ENCODE results near the gene UBAP2L.
A peak's percentile ranks its signal among the peaks of the same experiment; 100 is the strongest.
"Not testable (repeated sequence)": the region's sequence is repeated elsewhere in the genome, so short reads cannot be mapped to it uniquely, and the experiment has no call there.

UBAP2L gene

DNA sequence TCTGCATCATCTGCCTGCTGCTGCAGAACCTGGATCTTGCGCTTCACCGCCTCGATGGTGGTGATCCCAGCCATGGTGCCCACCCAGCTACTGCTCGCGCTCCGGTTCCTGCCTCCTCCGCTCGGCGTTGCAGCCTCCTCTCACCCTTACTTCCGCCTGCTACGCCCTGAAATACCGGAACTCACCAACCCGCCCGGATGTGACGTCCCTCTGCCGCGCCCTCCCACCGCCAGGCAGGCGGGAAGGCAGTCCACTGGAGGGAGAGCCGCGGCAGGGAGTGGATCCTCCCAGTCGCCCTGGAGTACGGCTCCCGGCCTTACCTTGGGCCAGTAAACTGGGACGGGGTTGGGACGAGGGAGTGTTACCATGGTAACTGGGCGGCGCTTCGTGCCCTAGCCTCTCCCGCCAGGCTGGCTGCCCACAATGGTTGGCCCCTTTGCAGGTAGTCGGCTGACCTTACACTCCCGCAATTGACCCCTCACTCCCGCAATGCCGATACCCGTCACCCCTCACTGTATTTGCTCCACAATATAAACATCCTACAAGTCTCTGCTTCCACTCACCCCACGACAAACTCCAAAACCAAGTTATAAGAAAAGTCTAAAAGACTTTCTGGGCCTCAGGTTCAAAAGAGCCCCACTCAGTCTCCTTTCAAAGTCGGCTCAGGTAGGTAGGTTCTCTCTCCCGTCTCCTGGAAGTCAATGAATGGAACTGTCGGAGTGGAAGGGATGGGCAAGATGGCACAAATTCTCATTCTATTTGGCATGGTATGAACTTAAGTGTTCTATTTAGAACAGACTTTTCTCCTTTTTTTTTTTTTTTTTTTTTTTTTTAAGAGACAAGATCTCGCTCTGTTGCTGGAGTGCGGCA lies 37.5 kb upstream of the UBAP2L start:
- Histone ChIP-seq H3K4me2 (ENCODE audit: low read length) (peak overlapping the region; percentile 77), H3K4me3 (ENCODE audit: low read length) (peak overlapping the region; percentile 97), H3K9me3 (replicated peaks; ENCODE audit: low read length) (no peaks in the 10 kb centered on the region), H3K9ac (ENCODE audit: low read depth, low read length) (peak overlapping the region; percentile 95), H3K27me3 (ENCODE audit: control insufficient read depth, insufficient read depth, low read length) (peaks cover 3% of the 10 kb centered on the region), H3K36me3 (ENCODE audit: insufficient read depth, low read length) (peaks cover 19% of the 10 kb centered on the region), H3K4me1 (ENCODE audit: control insufficient read depth, insufficient read depth, low read length) (peaks cover 35% of the 10 kb centered on the region)

DNA sequence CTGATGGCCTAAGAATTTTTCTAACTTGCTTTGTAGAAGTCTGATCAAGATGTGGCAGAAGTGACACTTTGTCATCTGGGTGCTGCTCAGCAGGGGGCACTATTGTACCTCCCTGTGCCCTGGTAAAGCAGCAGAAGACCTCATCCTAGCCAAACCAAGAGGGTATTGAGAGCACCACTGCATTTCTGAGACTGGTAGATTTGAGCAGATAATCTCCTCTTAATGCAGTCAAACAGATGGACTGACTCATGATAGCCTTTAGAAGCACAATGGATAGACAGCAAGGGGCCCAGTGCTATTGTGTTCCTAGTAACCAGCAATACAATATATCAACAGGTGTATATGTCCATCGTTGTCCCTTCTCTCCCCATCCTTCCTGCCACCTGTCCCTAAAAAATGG lies 34.6 kb upstream of the UBAP2L start:
- no peak overlapping the region for H3K4me3 ChIP-seq (ENCODE audit: low read length)
- no peak overlapping the region for H3K4me2 ChIP-seq (ENCODE audit: low read length)

DNA sequence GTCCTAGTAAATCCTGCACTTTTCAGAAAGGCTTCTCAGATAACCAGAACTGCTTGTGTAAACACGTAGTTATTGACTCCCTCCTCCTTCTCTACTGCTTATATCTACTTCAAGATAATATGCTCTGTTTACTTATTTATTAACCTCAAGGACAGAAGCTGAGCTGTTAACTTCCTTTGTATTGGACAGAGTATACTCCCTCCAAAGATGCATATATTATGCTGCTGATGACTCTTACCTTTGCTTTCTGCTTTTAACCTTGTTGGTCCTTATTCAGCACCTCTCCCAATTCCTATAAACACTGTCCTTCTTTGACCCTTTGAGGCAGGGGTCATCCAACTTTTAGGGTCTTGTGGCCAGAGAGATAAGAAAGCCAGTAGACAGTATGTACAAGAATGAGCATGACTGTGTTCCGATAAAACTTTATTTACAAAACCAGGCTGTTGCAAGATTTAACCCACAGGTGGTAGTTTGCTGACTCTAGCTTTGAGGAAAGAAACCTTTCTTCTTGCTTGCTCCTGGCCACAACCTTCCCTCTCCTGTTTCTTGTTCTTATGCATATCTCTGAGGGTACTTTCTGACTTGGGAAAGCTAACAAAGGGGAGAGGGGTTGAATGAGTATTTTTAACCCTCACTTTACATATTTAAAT lies 33.8 kb upstream of the UBAP2L start:
- H3K4me1 ChIP-seq (ENCODE audit: control insufficient read depth, insufficient read depth, low read length): peaks cover 19% of the 10 kb centered on the region
- H3K4me2 ChIP-seq (ENCODE audit: low read length): no peak overlapping the region
- H3K27me3 ChIP-seq (ENCODE audit: control insufficient read depth, insufficient read depth, low read length): peaks cover 10% of the 10 kb centered on the region
- no peak overlapping the region for H3K4me3 ChIP-seq (ENCODE audit: low read length)
- no peaks in the 10 kb centered on the region for H3K36me3 ChIP-seq (ENCODE audit: insufficient read depth, low read length)
- no peaks in the 10 kb centered on the region for H3K9me3 ChIP-seq (replicated peaks; ENCODE audit: low read length)
- no peak overlapping the region for H3K9ac ChIP-seq (ENCODE audit: low read depth, low read length)

More for the DNA sequence above, 34.6 kb upstream of the UBAP2L start:
- peaks cover 3% of the 10 kb centered on the region for H3K27me3 ChIP-seq (ENCODE audit: control insufficient read depth, insufficient read depth, low read length)
- no peak overlapping the region for H3K9ac ChIP-seq (ENCODE audit: low read depth, low read length)
- no peaks in the 10 kb centered on the region for H3K9me3 ChIP-seq (replicated peaks; ENCODE audit: low read length)
- peaks cover 22% of the 10 kb centered on the region for H3K4me1 ChIP-seq (ENCODE audit: control insufficient read depth, insufficient read depth, low read length)
- no peaks in the 10 kb centered on the region for H3K36me3 ChIP-seq (ENCODE audit: insufficient read depth, low read length)

DNA sequence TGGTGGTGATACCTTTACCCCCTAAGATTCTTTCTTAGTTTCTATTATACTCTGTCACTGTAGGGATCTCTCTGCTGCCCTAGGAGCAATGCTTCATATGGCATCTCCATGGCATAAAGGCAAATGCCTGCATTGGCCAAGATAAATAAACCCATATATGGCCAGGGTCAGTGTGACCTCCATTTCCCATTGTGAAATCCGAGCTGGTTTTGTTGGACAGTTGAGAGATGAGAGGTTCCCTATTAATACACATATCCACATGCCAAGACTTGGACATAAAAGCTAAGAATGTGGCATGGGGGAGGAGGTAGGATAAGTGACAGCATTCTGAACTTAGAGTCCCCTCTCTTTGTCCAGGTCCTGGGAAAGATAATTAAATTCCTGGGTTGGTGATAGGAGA lies 30.2 kb upstream of the UBAP2L start:
- Histone ChIP-seq H3K36me3 (ENCODE audit: insufficient read depth, low read length) (no peaks in the 10 kb centered on the region), H3K4me2 (ENCODE audit: low read length) (peak overlapping the region; percentile 32), H3K27me3 (ENCODE audit: control insufficient read depth, insufficient read depth, low read length) (peaks cover 33% of the 10 kb centered on the region), H3K4me3 (ENCODE audit: low read length) (no peak overlapping the region), H3K9me3 (replicated peaks; ENCODE audit: low read length) (no peaks in the 10 kb centered on the region), H3K9ac (ENCODE audit: low read depth, low read length) (no peak overlapping the region), H3K4me1 (ENCODE audit: control insufficient read depth, insufficient read depth, low read length) (peaks cover 16% of the 10 kb centered on the region)

DNA sequence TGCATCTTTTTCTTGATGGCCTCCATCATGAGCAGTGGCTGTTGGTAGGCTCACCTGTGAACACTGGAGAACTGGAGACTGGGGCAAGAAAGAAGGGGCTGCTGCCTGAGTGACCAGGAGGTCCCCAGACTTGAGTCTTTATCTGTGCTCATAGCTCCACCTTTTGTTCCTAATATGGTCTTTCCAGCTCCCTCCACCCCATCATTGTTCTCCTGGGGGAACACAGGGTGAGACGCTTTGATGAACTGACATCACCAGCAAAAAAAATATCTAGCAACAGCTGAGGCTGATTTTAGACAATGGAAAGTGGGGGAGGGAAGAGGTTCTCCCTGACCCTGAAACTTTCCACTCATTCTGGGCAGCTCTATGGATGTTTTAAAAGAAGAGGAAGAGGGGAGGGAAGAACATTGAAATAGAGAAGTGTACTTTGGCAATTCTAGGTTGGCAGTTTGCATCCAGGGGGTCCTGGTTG lies 28.7 kb upstream of the UBAP2L start, which contains the start of gene TPM3:
Gene TPM3 (minus strand): TSS at position 111 of the 472 bp plus-strand sequence. CDS start 82 bp downstream, at position 29.
- H3K27me3 ChIP-seq (ENCODE audit: control insufficient read depth, insufficient read depth, low read length): peaks cover 33% of the 10 kb centered on the region
- H3K36me3 ChIP-seq (ENCODE audit: insufficient read depth, low read length): no peaks in the 10 kb centered on the region

DNA sequence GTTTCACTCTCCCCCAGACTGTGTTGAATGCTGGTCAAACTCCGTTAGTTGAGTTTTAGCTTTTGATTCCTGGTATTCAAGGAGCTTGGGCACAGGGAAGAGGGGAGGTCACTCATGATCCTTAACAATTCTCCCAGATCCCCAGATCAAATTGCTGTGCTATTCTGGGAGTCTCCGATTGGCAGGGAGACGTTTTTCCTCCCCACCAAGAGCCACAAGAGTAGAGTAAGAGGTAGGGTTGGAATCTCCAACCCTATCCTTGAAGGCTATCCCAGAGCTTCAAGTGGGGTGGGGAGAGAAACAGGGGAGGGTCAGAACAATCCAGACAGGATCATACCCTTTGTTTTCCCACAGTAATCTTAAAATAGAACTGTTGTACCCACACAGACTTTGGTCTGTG lies 28.3 kb upstream of the UBAP2L start:
- no peak overlapping the region for H3K4me3 ChIP-seq (ENCODE audit: low read length)
- H3K4me1 ChIP-seq (ENCODE audit: control insufficient read depth, insufficient read depth, low read length): peaks cover 16% of the 10 kb centered on the region
- H3K27me3 ChIP-seq (ENCODE audit: control insufficient read depth, insufficient read depth, low read length): peaks cover 33% of the 10 kb centered on the region
- no peak overlapping the region for H3K9ac ChIP-seq (ENCODE audit: low read depth, low read length)
- H3K36me3 ChIP-seq (ENCODE audit: insufficient read depth, low read length): no peaks in the 10 kb centered on the region
- H3K9me3 ChIP-seq (replicated peaks; ENCODE audit: low read length): no peaks in the 10 kb centered on the region
- H3K4me2 ChIP-seq (ENCODE audit: low read length): no peak overlapping the region

More for the DNA sequence above, 28.7 kb upstream of the UBAP2L start, which contains the start of gene TPM3:
- peak within 1 kb of the TSS; percentile 32 for H3K4me2 ChIP-seq (ENCODE audit: low read length)
- H3K9ac ChIP-seq (ENCODE audit: low read depth, low read length): no peak within 1 kb of the TSS
- H3K4me1 ChIP-seq (ENCODE audit: control insufficient read depth, insufficient read depth, low read length): peaks cover 16% of the 10 kb centered on the region
- no peaks in the 10 kb centered on the region for H3K9me3 ChIP-seq (replicated peaks; ENCODE audit: low read length)
- no peak within 1 kb of the TSS for H3K4me3 ChIP-seq (ENCODE audit: low read length)

DNA sequence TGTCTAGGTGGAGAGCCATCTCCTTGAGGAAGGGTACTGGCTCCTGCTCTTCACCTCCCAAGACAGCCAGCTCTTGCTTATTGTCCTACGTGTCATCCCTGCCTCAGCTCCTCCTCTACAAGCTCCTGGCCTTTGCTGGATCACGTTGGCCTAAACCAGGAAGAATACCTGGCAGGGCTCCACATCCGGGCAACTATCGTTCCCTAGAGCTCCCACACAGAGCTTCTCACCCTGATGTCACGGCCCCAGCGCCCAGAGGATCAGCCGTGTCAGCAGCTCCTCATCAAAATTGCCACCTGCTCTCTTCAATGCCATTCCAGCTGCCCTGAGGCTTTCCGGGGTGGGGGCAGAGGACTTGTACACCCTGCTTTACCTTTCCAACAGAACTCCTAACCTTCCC lies 26.9 kb upstream of the UBAP2L start:
- no peak overlapping the region for H3K4me2 ChIP-seq (ENCODE audit: low read length)
- H3K9me3 ChIP-seq (replicated peaks; ENCODE audit: low read length): no peaks in the 10 kb centered on the region
- no peak overlapping the region for H3K4me3 ChIP-seq (ENCODE audit: low read length)
- no peak overlapping the region for H3K9ac ChIP-seq (ENCODE audit: low read depth, low read length)
- H3K27me3 ChIP-seq (ENCODE audit: control insufficient read depth, insufficient read depth, low read length): peaks cover 30% of the 10 kb centered on the region
- no peaks in the 10 kb centered on the region for H3K36me3 ChIP-seq (ENCODE audit: insufficient read depth, low read length)
- H3K4me1 ChIP-seq (ENCODE audit: control insufficient read depth, insufficient read depth, low read length): peaks cover 16% of the 10 kb centered on the region

DNA sequence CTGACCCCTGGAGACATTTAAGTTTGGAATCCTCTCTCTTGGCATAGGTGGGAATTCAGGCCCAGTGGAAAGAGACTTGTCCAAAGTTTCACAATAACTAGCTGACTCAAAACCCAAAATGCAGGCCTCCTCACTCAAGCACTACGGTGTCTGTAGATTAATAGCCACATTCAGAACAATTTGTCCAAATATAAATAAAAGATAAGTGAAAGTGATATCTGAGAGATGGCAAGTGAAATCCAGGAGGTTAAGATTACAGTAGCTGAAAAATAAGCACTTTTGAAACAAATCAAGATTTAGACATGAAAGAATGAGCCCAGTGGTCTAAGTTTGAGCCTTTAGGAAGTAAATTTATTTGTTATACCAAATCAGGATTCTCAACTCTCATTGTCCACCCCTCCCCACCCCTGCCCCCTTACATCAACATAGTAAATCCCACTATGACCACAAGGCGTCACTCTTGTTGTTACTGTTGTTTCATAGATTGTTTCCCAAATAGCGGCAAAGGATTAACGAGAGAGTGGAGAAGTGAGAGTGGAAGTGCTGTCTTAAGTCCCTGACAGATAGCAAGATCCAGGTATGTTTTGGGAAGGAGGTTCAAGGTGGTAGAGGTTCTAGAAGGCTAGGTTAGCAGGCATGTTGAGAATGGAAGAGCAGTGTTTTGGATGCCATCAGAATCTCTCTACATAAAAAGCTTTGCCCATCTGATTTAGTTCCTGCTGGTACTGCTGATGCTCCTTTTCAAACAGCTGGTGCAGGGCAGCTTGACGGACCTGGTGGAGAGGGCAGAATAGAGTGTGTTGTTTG lies 21.8 kb upstream of the UBAP2L start:
- H3K4me2 ChIP-seq (ENCODE audit: low read length): peak overlapping the region; percentile 62
- no peaks in the 10 kb centered on the region for H3K36me3 ChIP-seq (ENCODE audit: insufficient read depth, low read length)
- peaks cover 10% of the 10 kb centered on the region for H3K27me3 ChIP-seq (ENCODE audit: control insufficient read depth, insufficient read depth, low read length)
- no peaks in the 10 kb centered on the region for H3K9me3 ChIP-seq (replicated peaks; ENCODE audit: low read length)
- peaks cover 4% of the 10 kb centered on the region for H3K4me1 ChIP-seq (ENCODE audit: control insufficient read depth, insufficient read depth, low read length)
- no peak overlapping the region for H3K9ac ChIP-seq (ENCODE audit: low read depth, low read length)
- peak overlapping the region; percentile 23 for H3K4me3 ChIP-seq (ENCODE audit: low read length)

DNA sequence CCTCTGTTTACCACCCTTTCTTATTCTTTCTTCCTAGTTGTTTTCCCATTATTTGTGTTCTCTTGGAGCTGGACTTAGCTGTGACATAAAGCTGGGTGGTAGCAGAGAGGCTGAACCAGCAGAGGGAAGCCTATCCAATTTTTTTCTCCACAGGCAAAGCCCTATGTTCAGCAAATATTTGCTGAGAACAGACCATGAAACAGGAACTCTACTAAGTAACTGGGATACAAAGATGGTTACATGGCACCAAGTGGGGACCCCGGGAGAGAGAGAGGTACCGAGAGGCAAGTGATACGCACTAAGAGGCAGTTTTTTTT lies 21.2 kb upstream of the UBAP2L start:
- H3K9me3 ChIP-seq (replicated peaks; ENCODE audit: low read length): no peaks in the 10 kb centered on the region
- H3K9ac ChIP-seq (ENCODE audit: low read depth, low read length): no peak overlapping the region
- no peak overlapping the region for H3K4me3 ChIP-seq (ENCODE audit: low read length)
- peaks cover 4% of the 10 kb centered on the region for H3K4me1 ChIP-seq (ENCODE audit: control insufficient read depth, insufficient read depth, low read length)
- H3K4me2 ChIP-seq (ENCODE audit: low read length): peak overlapping the region; percentile 62
- H3K27me3 ChIP-seq (ENCODE audit: control insufficient read depth, insufficient read depth, low read length): peaks cover 7% of the 10 kb centered on the region
- no peaks in the 10 kb centered on the region for H3K36me3 ChIP-seq (ENCODE audit: insufficient read depth, low read length)

DNA sequence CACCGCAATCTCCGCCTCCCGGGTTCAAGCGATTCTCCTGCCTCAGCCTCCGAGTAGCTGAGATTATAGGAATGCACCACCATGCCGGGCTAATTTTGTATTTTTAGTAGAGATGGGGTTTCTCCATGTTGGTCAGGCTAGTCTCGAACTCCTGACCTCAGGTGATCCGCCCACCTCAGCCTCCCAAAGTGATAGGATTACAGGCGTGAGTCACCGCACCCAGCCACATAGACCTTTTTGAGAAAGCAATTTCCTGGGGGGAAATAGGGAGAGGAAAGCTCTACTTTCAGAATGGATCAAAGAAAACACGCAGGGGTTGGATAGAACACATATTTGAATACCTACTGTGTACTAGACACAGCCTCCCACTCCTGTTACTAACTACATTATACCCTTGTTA lies 15.0 kb upstream of the UBAP2L start:
- H3K27me3 ChIP-seq (ENCODE audit: control insufficient read depth, insufficient read depth, low read length); H3K9ac ChIP-seq (ENCODE audit: low read depth, low read length); H3K4me1 ChIP-seq (ENCODE audit: control insufficient read depth, insufficient read depth, low read length); H3K9me3 ChIP-seq (replicated peaks; ENCODE audit: low read length); H3K4me2 ChIP-seq (ENCODE audit: low read length); H3K4me3 ChIP-seq (ENCODE audit: low read length): not testable (repeated sequence)
- peaks cover 37% of the 10 kb centered on the region for H3K36me3 ChIP-seq (ENCODE audit: insufficient read depth, low read length)

DNA sequence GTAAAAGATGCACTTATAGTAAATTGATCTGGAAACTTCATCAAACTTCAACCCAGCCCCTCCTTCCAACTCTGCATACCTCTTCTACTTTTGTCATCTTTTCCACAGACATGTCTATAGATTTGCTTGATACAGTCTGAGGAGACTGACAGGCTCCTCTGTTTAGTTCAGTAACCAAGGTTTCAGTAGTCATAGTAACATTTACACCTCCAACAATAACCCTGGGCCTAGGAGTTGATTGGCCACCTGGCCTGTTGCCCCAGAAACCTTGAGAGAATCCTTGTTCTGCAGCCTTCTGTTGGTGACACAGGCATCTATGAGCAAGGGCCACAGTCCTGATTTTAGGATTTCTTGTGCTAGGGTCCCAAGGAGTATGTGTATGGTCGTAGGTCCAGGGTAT lies 14.6 kb upstream of the UBAP2L start, which contains the start of gene CFAP141:
Gene CFAP141 (minus strand): TSS at position 138 of the 400 bp plus-strand sequence. CDS start 26 bp downstream, at position 112.
- no peak within 1 kb of the TSS for H3K4me2 ChIP-seq (ENCODE audit: low read length)
- H3K4me3 ChIP-seq (ENCODE audit: low read length): no peak within 1 kb of the TSS
- H3K4me1 ChIP-seq (ENCODE audit: control insufficient read depth, insufficient read depth, low read length): peaks cover 8% of the 10 kb centered on the region
- no peak within 1 kb of the TSS for H3K9ac ChIP-seq (ENCODE audit: low read depth, low read length)
- no peaks in the 10 kb centered on the region for H3K27me3 ChIP-seq (ENCODE audit: control insufficient read depth, insufficient read depth, low read length)
- H3K36me3 ChIP-seq (ENCODE audit: insufficient read depth, low read length): peaks cover 37% of the 10 kb centered on the region
- H3K9me3 ChIP-seq (replicated peaks; ENCODE audit: low read length): no peaks in the 10 kb centered on the region

Measured in skeletal muscle satellite cell (primary cell).